Measurements from ENCODE around the gene CUL7.

DNA sequence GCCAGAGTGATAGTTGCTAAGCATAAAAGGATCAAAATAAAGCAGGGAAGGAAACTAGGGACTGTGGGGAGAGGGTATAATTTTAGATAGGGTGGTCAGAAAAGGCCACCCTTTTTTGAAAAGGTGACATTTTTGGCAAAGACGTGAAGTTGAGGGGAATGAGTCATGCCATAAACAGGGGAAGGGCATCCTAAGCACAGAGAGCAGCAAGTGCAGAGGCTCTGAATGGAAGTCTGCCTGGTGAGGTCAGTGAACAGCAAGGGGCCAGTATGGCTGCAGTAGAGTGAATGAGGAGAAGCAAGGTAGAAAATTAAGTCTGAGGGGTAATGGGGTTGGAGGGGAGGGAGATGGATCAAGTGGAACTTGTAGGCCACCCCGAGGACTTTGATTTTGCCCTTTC is 8.2 kb upstream of the CUL7 start:
- TF ChIP-seq, protein P1, sequence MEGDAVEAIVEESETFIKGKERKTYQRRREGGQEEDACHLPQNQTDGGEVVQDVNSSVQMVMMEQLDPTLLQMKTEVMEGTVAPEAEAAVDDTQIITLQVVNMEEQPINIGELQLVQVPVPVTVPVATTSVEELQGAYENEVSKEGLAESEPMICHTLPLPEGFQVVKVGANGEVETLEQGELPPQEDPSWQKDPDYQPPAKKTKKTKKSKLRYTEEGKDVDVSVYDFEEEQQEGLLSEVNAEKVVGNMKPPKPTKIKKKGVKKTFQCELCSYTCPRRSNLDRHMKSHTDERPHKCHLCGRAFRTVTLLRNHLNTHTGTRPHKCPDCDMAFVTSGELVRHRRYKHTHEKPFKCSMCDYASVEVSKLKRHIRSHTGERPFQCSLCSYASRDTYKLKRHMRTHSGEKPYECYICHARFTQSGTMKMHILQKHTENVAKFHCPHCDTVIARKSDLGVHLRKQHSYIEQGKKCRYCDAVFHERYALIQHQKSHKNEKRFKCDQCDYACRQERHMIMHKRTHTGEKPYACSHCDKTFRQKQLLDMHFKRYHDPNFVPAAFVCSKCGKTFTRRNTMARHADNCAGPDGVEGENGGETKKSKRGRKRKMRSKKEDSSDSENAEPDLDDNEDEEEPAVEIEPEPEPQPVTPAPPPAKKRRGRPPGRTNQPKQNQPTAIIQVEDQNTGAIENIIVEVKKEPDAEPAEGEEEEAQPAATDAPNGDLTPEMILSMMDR (IDR thresholded peaks at IDR 0.05 in 4 of 5, conservative IDR thresholded peaks at IDR 0.05 in 1 of 5), result no peak
- no peak for TF ChIP-seq POLR2A (IDR thresholded peaks at IDR 0.05)
